ENCODE measurements around the gene SH3GLB1. TPM values are rescaled to one million over a fixed set of nuclear protein-coding genes. Genes with fewer than 3 reads are reported as not detected.
"Not testable (repeated sequence)": the region's sequence is repeated elsewhere in the genome, so short reads cannot be mapped to it uniquely, and the experiment has no call there.

Gene SH3GLB1
- total RNA-seq (2021) (38.3 and 47.6 TPM in 2 replicates), Bru-seq, nascent RNA (percentile 81 among the genes with signal in this experiment), BruChase-seq, experiment 1, labeled RNA remaining after a 2-hour chase (percentile 78 among the genes with signal in this experiment), BruChase-seq, experiment 2, labeled RNA remaining after a 6-hour chase (percentile 86 among the genes with signal in this experiment)
- long read RNA-seq, full-length matches to known transcripts: 89 of 104 reads
- long read RNA-seq, partial matches to known transcripts: 8 of 104 reads
- long read RNA-seq, other reads (novel, unspliced or antisense): 7 of 104 reads

- H3K4me3 ChIP-seq: peak within 1 kb of the TSS; percentile 76
- H3K4me2 ChIP-seq: peak within 1 kb of the TSS; percentile 96
- H3K4me1 ChIP-seq (replicated peaks; ENCODE audit: insufficient read depth): peaks cover 30% of the 10 kb centered on the region
- no peaks in the 10 kb centered on the region for H3K27me3 ChIP-seq (ENCODE audit: insufficient read depth, low read depth)
- intact Hi-C loops (cut with micrococcal nuclease; ENCODE audit: unreplicated experiment): loop anchor here (10.0 kb wide), 2 partner anchors 200 to 320 kb away; no protein-coding TSS in a partner anchor
- peaks cover 44% of the 10 kb centered on the region for H3K79me2 ChIP-seq (ENCODE audit: low read depth)
- peak; percentile 84 to 89 for DNase-seq
- H2AFZ ChIP-seq: peak within 1 kb of the TSS; percentile 98
- peaks cover 10% of the 10 kb centered on the region for H4K20me1 ChIP-seq (ENCODE audit: insufficient read depth)
- TF ChIP-seq CTCF (conservative IDR thresholded peaks at IDR 0.05) (peak; percentile 97), EZH2 (IDR thresholded peaks at IDR 0.05; ENCODE audit: low read depth) (no peak)
- no peaks in the 10 kb centered on the region for H3K9me2 ChIP-seq (ENCODE audit: insufficient read depth)
- H3F3A ChIP-seq (ENCODE audit: insufficient read depth, low read depth): peaks cover 26% of the 10 kb centered on the region
- H3K27ac ChIP-seq: peak within 1 kb of the TSS; percentile 77
- no peaks in the 10 kb centered on the region for H3K9me3 ChIP-seq (ENCODE audit: insufficient read depth, low read depth)
- H3K36me3 ChIP-seq (ENCODE audit: low read depth): peaks cover 7% of the 10 kb centered on the region; the same call in 1 of the 2 replicates
- ChIA-PET CTCF (interaction anchor here (0.5 to 1.3 kb wide), 16 partner anchors 9 to 1428 kb away, joined by 3 to 10 read pairs (median 4); partner anchors contain the start of gene HS2ST1), POLR2A (ENCODE audit: unreplicated experiment) (interaction anchor here (0.5 to 0.7 kb wide), 4 partner anchors 308 to 1479 kb away, joined by 3 to 8 read pairs (median 4); no protein-coding TSS in a partner anchor)
- no TSS peak for BruUV-seq (replicated peaks)
Measured at GRCh38 chr1:86704458-86704971, at the start of gene SH3GLB1. SH3GLB1 (plus strand) TSS chr1:86704576; CDS start chr1:86704900, 324 bp downstream.

- POLR2A ChIA-PET (ENCODE audit: unreplicated experiment); H3K4me2 ChIP-seq; H3K4me1 ChIP-seq (replicated peaks; ENCODE audit: insufficient read depth); H3K36me3 ChIP-seq (ENCODE audit: low read depth); H3K4me3 ChIP-seq; H2AFZ ChIP-seq; H3K9me3 ChIP-seq (ENCODE audit: insufficient read depth, low read depth); BruUV-seq (replicated peaks); H4K20me1 ChIP-seq (ENCODE audit: insufficient read depth); intact Hi-C loops (cut with micrococcal nuclease; ENCODE audit: unreplicated experiment); H3K27ac ChIP-seq; H3K27me3 ChIP-seq (ENCODE audit: insufficient read depth, low read depth); CTCF ChIA-PET; DNase-seq; H3K79me2 ChIP-seq (ENCODE audit: low read depth); H3F3A ChIP-seq (ENCODE audit: insufficient read depth, low read depth); H3K9me2 ChIP-seq (ENCODE audit: insufficient read depth): not testable (repeated sequence)
Measured at GRCh38 chr1:86658381-86658780, 46.0 kb upstream of the SH3GLB1 start.

DNA sequence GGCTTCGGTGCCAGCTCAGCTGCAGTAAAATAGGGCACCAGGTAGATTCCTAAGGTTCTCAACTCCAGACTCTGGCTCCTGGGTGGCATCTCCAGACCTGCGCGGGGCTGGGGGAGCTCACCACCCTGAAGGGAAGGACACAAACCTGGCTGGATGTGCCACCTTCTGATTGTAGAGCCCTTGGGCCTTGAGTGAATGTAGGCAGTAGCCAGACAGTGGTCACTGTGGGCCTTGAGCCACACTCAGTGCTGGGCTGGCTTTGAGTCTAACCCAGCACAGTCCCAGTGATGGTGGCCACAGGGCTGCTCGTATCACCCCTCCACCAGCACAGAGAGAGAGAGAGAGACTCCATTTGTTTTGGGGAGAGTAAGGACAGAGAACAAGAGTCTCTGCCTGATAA, 38.0 kb upstream of the SH3GLB1 start:
- H4K20me1 ChIP-seq (ENCODE audit: insufficient read depth): no peaks in the 10 kb centered on the region
- H3K79me2 ChIP-seq (ENCODE audit: low read depth): no peaks in the 10 kb centered on the region
- no peak overlapping the region for H3K4me3 ChIP-seq
- H3K36me3 ChIP-seq (ENCODE audit: low read depth): no peaks in the 10 kb centered on the region
- H3K9me3 ChIP-seq (ENCODE audit: insufficient read depth, low read depth): no peaks in the 10 kb centered on the region
- TF ChIP-seq CTCF (conservative IDR thresholded peaks at IDR 0.05) (no peak), EZH2 (IDR thresholded peaks at IDR 0.05; ENCODE audit: low read depth) (no peak)
- POLR2A ChIA-PET (ENCODE audit: unreplicated experiment): no interaction called here
- intact Hi-C loops (cut with micrococcal nuclease; ENCODE audit: unreplicated experiment): no loop called here
- H3K27ac ChIP-seq: no peak overlapping the region
- no TSS peak for BruUV-seq (replicated peaks)
- H3K9me2 ChIP-seq (ENCODE audit: insufficient read depth): no peaks in the 10 kb centered on the region
- DNase-seq: no peak
- CTCF ChIA-PET: no interaction called here
- no peaks in the 10 kb centered on the region for H3K4me1 ChIP-seq (replicated peaks; ENCODE audit: insufficient read depth)
- H3F3A ChIP-seq (ENCODE audit: insufficient read depth, low read depth): no peaks in the 10 kb centered on the region
- no peak overlapping the region for H3K4me2 ChIP-seq
- H2AFZ ChIP-seq: 0 out of 2 replicates have a peak overlapping the region, but pooled peaks have one; percentile 54
- no peaks in the 10 kb centered on the region for H3K27me3 ChIP-seq (ENCODE audit: insufficient read depth, low read depth)

Measured in PC-9 (cell line).